OCI-LY7 (cell line): ENCODE measurements around the gene SLC12A8.

ENCODE experiments used
- EZH2phosphoT487 ChIP-seq: fragments of 200-600 bp; sonication (generic); IDR thresholded peaks from 2 replicates; pipeline ENCODE4 v1.6.1; 2018; ENCODE audit warnings: low read depth, borderline replicate concordance, mild to moderate bottlenecking, mixed run types, antibody characterized with exemption, low read length, moderate library complexity, mixed read lengths
- TF ChIP-seq, protein P1 (sequence below): fragments of 200-600 bp; sonication (generic); conservative IDR thresholded peaks from 2 replicates; pipeline ENCODE4 v1.5.1; 2014; ENCODE audit warnings: mild to moderate bottlenecking, antibody characterized with exemption, low read length, moderate library complexity, mixed read lengths

DNA sequence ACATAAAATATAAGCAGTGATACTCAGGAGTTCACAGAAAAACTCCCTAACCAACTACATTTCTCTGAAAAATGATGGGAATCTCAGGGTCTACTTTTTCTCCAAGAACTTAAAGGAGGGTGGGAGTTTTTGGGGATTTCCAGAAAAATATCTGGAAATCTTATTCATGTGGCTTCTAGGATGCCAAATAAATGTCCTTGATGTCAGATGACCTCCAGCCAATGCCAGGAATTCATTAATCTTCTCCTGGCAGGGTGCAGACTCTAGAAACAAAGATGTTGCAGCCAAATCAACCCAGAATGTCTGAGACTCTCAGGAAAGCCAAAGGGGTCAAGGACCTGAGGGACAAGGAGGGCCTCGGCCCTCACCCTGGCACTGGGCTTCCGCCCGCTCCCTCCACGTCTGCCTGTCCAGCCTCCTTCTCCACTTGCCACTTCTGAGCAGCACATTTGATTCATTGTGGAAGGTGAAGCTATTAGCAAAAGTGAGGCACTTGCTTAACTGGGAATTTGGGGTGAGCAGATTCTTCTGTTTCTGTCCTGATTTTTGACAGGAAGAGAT is 94.8 kb downstream of the SLC12A8 start:
- TF ChIP-seq, protein P1, sequence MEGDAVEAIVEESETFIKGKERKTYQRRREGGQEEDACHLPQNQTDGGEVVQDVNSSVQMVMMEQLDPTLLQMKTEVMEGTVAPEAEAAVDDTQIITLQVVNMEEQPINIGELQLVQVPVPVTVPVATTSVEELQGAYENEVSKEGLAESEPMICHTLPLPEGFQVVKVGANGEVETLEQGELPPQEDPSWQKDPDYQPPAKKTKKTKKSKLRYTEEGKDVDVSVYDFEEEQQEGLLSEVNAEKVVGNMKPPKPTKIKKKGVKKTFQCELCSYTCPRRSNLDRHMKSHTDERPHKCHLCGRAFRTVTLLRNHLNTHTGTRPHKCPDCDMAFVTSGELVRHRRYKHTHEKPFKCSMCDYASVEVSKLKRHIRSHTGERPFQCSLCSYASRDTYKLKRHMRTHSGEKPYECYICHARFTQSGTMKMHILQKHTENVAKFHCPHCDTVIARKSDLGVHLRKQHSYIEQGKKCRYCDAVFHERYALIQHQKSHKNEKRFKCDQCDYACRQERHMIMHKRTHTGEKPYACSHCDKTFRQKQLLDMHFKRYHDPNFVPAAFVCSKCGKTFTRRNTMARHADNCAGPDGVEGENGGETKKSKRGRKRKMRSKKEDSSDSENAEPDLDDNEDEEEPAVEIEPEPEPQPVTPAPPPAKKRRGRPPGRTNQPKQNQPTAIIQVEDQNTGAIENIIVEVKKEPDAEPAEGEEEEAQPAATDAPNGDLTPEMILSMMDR: no peak
- no peak for TF ChIP-seq EZH2phosphoT487
